Heart left ventricle (tissue), 16 donors: Measurements from ENCODE around the gene HHATL. TPM values are rescaled to one million over a fixed set of nuclear protein-coding genes. Genes with fewer than 3 reads are reported as not detected.

Experiments
- ATAC-seq, 4 donors: fragments of 200-7000 bp; cut with Tn5 transposase; one replicate each; pipeline ENCODE4 v1.9.1; 2020 to 2022; ENCODE audit warnings: moderate library complexity in 4 of 4, mild to moderate bottlenecking in 3 of 4, moderate number of reproducible peaks in 1 of 4
- DNase-seq, 5 donors: peaks; one replicate each; pipeline ENCODE4 v3.0.0-alpha.2; 2020
- H3K27ac ChIP-seq, 12 donors: fragments of 200-600 bp; sonication (generic) in 4 of 12; one replicate each; pipeline versions ENCODE4 v1.5.0 to v1.8.0; 2016 to 2022; ENCODE audit warnings: mild to moderate bottlenecking in 2 of 12
- H3K27me3 ChIP-seq, 9 donors: fragments of 200-600 bp; sonication (generic) in 2 of 9; one replicate each; pipeline versions ENCODE4 v1.5.1 to v1.8.0; 2016 to 2022; ENCODE audit warnings: mild to moderate bottlenecking in 3 of 9
- H3K36me3 ChIP-seq, 9 donors: fragments of 200-600 bp; sonication (generic) in 2 of 9; one replicate each; pipeline versions ENCODE4 v1.5.0 to v1.8.0; 2018 to 2022; ENCODE audit warnings: mild to moderate bottlenecking in 2 of 9
- H3K4me1 ChIP-seq, 12 donors: fragments of 200-600 bp; sonication (generic) in 4 of 12; one replicate each; pipeline versions ENCODE4 v1.5.0 to v1.8.0; 2016 to 2022; ENCODE audit warnings: mild to moderate bottlenecking in 3 of 12
- H3K4me3 ChIP-seq, 12 donors: fragments of 200-600 bp; sonication (generic) in 4 of 12; one replicate each; pipeline versions ENCODE4 v1.5.0 to v1.8.0; 2017 to 2022; ENCODE audit warnings: mild to moderate bottlenecking in 9 of 12, moderate library complexity in 4 of 12
- H3K9me3 ChIP-seq, 12 donors: fragments of 200-600 bp; sonication (generic) in 4 of 12; one replicate each; pipeline versions ENCODE4 v1.5.0 to v1.8.0; 2016 to 2022; ENCODE audit warnings: mild to moderate bottlenecking in 1 of 12
- POLR2A ChIP-seq, 2 donors: fragments of 450-650 bp; IDR thresholded peaks; one replicate each; pipeline ENCODE4 v1.6.1; 2017; ENCODE audit warnings: antibody characterized with exemption in 2 of 2, mild to moderate bottlenecking in 2 of 2, moderate library complexity in 2 of 2
- WGBS, 4 donors: extraction: QIAGEN DNeasy Blood & Tissue Kit in 2 of 4; methylation state at CpG; one replicate each; pipeline versions ENCODE4 v1.1.5 to v1.1.7; 2013 to 2018; 5-methylcytosine and 5-hydroxymethylcytosine counted together
- intact Hi-C, 10 donors: fragments of 100-400 bp; cut with DNase I; formaldehyde crosslinking; loops; one replicate each; pipeline versions ENCODE4 v1.11.1 to v1.14.2; 2022
- polyA plus RNA-seq, 2 donors: library from polyadenylated mRNA; stranded (reverse); fragments of 200-250 nt; gene quantifications; one replicate each; pipeline ENCODE4 v1.2.3, GENCODE V29; 2013
- total RNA-seq, 9 donors: library from RNA; depleted of rRNA in 2 of 9; stranded (reverse); fragments of >200 nt in 2 of 9; fragmentation: NEBNext Ultra II Directional in 3 of 9; extraction: Animal tissue kit (Norgen Biotek cat#: 25700) in 3 of 9; gene quantifications; one replicate each; pipeline versions ENCODE4 v1.1.0 to v1.2.4, GENCODE V29; 2016 to 2023
- TF ChIP-seq, protein P1 (sequence below), 12 donors: fragments of 200-600 bp; sonication (generic) in 4 of 12; IDR thresholded peaks; one replicate each; pipeline versions ENCODE4 v1.5.0 to v1.8.0; 2018 to 2022; ENCODE audit warnings: antibody characterized with exemption in 12 of 12, mild to moderate bottlenecking in 5 of 12
- donor health status: ischemic (EF 13 %, LVEDD 7.1; RV severe dilation, severe dysfunction).
- donor health status: healthy with polysubstance abuse.
- donor health status: DM: no; HTN: yes; CAD: no.
- donor health status: DM: no; HTN: no; CAD: no.
- donor health status: ischemic (EF 25% LVEDD 6.9; RV normal size, moderate dysfunction).
- donor health status: ischemic (EF 25% LVEDD 5.7; RV mildly dilated, moderate dysfunction).
- donor health status: healthy.
- donor health status: DM: yes; HTN: yes; CAD: no.
- donor health status: ischemic (EF 35%, LVEDD 5.7; RV mildly dilated, moderate dysfunction).
- donor health status: nonischemic (EF 11% LVEDD 7.7; RV severe dilation, severe dysfunction).
- donor health status: DM: yes; HTN: yes; CAD: no.
- donor health status: PGD.
- donor health status: ischemic (EF 29% LVEDD 5.4; RV normal size, mild dysfunction).
- donor health status: nonischemic (EF 23%, LVEDD 6.1; RV moderate dilation, normal function).

HHATL gene
- total and polyA plus RNA-seq, 11 donors, result 188 to 1,023 (median 538) TPM

DNA sequence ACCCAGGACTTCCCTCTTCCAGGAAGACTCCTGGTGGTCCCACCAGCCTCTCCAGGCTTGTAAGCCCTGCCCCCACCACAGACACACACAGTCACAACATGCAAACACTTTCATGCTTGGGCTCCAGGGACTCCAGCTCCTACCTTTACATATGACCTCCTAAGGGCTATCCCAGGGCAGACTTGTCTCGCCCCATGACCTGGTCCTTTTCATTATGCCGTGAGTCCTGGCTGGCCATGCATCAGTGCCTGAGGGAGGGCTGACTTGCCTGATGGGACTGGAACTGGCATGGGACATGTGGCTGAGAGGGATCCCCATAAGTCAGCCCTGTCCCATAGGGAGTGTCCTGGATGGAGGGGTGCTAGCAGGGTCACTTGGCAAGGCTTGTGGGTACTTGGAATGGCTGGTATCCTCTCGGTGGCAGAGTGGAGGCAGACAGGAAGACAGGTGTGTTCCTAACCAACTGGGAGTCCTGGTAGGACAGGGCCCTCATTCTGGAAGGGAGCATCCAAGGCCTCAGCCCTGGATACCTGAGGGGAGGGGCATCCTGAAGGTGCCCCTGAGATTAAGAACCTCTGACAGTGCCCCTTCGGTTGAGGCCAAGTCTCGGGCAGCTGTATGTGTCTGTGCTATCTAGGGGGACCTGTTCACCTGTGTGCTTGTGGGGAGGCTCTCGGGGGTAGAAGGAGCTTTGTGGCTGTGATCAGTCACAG, 540 bp upstream of the HHATL start:
- peak overlapping the region in 11 of 12 donors; percentile 78 to 99 (median 95) for H3K27ac ChIP-seq
- no peaks in the 10 kb centered on the region for H3K27me3 ChIP-seq
- intact Hi-C loops, result loop anchor here in 9 of 10 donors (1.0 to 5.0 kb wide), 10 partner anchors 18 to 46 kb away; no protein-coding TSS in a partner anchor

GRCh38 chr3:42701371-42702065, 1.1 kb downstream of the HHATL start:
- Histone ChIP-seq H3K27ac (peak overlapping the region; percentile 85 to 99 (median 96)), H3K4me1 (peaks cover 0 to 62% (median 6%) of the 10 kb centered on the region in 12 donors), H3K36me3 (peaks cover 0 to 7% (median 0%) of the 10 kb centered on the region in 9 donors), H3K27me3 (no peaks in the 10 kb centered on the region), H3K9me3 (no peaks in the 10 kb centered on the region), H3K4me3 (peak overlapping the region; percentile 23 to 67 (median 54))
- WGBS, 4 donors, result 15 to 29% (median 17%) methylated on average over 10 to 15 of the region's 15 CpGs
- intact Hi-C loops, result loop anchor here in 9 of 10 donors (1.0 to 5.0 kb wide), 11 partner anchors 19 to 44 kb away; no protein-coding TSS in a partner anchor
- ATAC-seq (peak; percentile 75 to 81 (median 80)), DNase-seq (peak; percentile 85 to 90 (median 86))
- peak; percentile 1 to 79 for TF ChIP-seq POLR2A (IDR thresholded peaks at IDR 0.05)
- TF ChIP-seq, protein P1, sequence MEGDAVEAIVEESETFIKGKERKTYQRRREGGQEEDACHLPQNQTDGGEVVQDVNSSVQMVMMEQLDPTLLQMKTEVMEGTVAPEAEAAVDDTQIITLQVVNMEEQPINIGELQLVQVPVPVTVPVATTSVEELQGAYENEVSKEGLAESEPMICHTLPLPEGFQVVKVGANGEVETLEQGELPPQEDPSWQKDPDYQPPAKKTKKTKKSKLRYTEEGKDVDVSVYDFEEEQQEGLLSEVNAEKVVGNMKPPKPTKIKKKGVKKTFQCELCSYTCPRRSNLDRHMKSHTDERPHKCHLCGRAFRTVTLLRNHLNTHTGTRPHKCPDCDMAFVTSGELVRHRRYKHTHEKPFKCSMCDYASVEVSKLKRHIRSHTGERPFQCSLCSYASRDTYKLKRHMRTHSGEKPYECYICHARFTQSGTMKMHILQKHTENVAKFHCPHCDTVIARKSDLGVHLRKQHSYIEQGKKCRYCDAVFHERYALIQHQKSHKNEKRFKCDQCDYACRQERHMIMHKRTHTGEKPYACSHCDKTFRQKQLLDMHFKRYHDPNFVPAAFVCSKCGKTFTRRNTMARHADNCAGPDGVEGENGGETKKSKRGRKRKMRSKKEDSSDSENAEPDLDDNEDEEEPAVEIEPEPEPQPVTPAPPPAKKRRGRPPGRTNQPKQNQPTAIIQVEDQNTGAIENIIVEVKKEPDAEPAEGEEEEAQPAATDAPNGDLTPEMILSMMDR (IDR thresholded peaks at IDR 0.05), result peak in 2 of 12 donors; percentile 24 to 28

More for the DNA sequence above, 540 bp upstream of the HHATL start:
- ATAC-seq (no peak), DNase-seq (peak in 1 of 5 donors; percentile 10)
- no peak for TF ChIP-seq POLR2A (IDR thresholded peaks at IDR 0.05)
- TF ChIP-seq, protein P1 (IDR thresholded peaks at IDR 0.05), result no peak
- Histone ChIP-seq H3K4me3 (no peak overlapping the region), H3K9me3 (no peaks in the 10 kb centered on the region), H3K36me3 (no peaks in the 10 kb centered on the region), H3K4me1 (peaks cover 0 to 46% (median 3%) of the 10 kb centered on the region in 12 donors)
- WGBS, 4 donors, result 46 to 82% (median 62%) methylated on average over 4 to 6 of the region's 6 CpGs

GRCh38 chr3:42700366-42701288, 2.0 kb downstream of the HHATL start:
- H3K27ac ChIP-seq, result peak overlapping the region; percentile 40 to 99 (median 92)
- peak overlapping the region; percentile 23 to 67 (median 54) for H3K4me3 ChIP-seq
- peaks cover 0 to 53% (median 6%) of the 10 kb centered on the region in 12 donors for H3K4me1 ChIP-seq

More at GRCh38 chr3:42700366-42701288, 2.0 kb downstream of the HHATL start:
- TF ChIP-seq POLR2A (IDR thresholded peaks at IDR 0.05), result no peak
- TF ChIP-seq, protein P1 (IDR thresholded peaks at IDR 0.05), result no peak
- 36 to 52% (median 46%) methylated on average over 10 to 15 of the region's 15 CpGs for WGBS, 4 donors
- H3K27me3 ChIP-seq, result no peaks in the 10 kb centered on the region
- H3K36me3 ChIP-seq, result peaks cover 0 to 7% (median 0%) of the 10 kb centered on the region in 9 donors
- no peaks in the 10 kb centered on the region for H3K9me3 ChIP-seq
- DNase-seq (peak in 1 of 5 donors; percentile 16), ATAC-seq (no peak)
- intact Hi-C loops, result loop anchor here in 6 of 10 donors (2.0 to 5.0 kb wide), 3 partner anchors 40 to 43 kb away; no protein-coding TSS in a partner anchor
